HepG2 (cell line): ENCODE data around the gene CAPN9. TPM values are rescaled to one million over a fixed set of nuclear protein-coding genes. Genes with fewer than 3 reads are reported as not detected.
A peak's percentile ranks its signal among the peaks of the same experiment; 100 is the strongest.

Experiments used
- AHR ChIP-seq: IDR thresholded peaks from 2 replicates; pipeline ENCODE4 v1.6.1; 2018; ENCODE audit warnings: missing genetic modification reagents, missing compliant biosample characterization
- ESRRA ChIP-seq: sonication (generic); formaldehyde crosslinking; IDR thresholded peaks from 2 replicates; pipeline ENCODE4 v1.5.1; 2020; ENCODE audit warnings: mild to moderate bottlenecking, low read depth, missing genetic modification reagents
- GMEB1 ChIP-seq: sonication (generic); formaldehyde crosslinking; IDR thresholded peaks from 2 replicates; pipeline ENCODE4 v1.5.1; 2020; ENCODE audit warnings: missing genetic modification reagents, mild to moderate bottlenecking, borderline replicate concordance
- NFYB ChIP-seq: sonication (generic); formaldehyde crosslinking; IDR thresholded peaks from 2 replicates; pipeline ENCODE4 v1.4.0; 2020; ENCODE audit warnings: missing genetic modification reagents
- SIN3B ChIP-seq: fragments of 150-350 bp; IDR thresholded peaks from 2 replicates; pipeline ENCODE4 v1.6.1; 2014; ENCODE audit warnings: low read length
- WIZ ChIP-seq: sonication (generic); formaldehyde crosslinking; IDR thresholded peaks from 2 replicates; pipeline ENCODE4 v1.5.1; 2020; ENCODE audit warnings: mild to moderate bottlenecking, missing genetic modification reagents
- ZBTB26 ChIP-seq: IDR thresholded peaks from 2 replicates; pipeline ENCODE4 v1.6.1; 2016; ENCODE audit warnings: missing compliant biosample characterization, missing genetic modification reagents, borderline replicate concordance
- ZBTB38 ChIP-seq: sonication (generic); formaldehyde crosslinking; IDR thresholded peaks from 2 replicates; pipeline ENCODE4 v1.5.1; 2020; ENCODE audit warnings: mild to moderate bottlenecking, missing genetic modification reagents
- ZBTB42 ChIP-seq: sonication (generic); formaldehyde crosslinking; IDR thresholded peaks from 2 replicates; pipeline ENCODE4 v1.5.0; 2020; ENCODE audit warnings: mild to moderate bottlenecking, missing genetic modification reagents
- ZNF605 ChIP-seq: sonication (generic); formaldehyde crosslinking; IDR thresholded peaks from 2 replicates; pipeline ENCODE4 v1.8.0; 2022; ENCODE audit warnings: mild to moderate bottlenecking, missing genetic modification reagents
- ZNF704 ChIP-seq: sonication (generic); formaldehyde crosslinking; IDR thresholded peaks from 2 replicates; pipeline ENCODE4 v1.8.1; 2023; ENCODE audit warnings: mild to moderate bottlenecking, inconsistent platforms, moderate library complexity, missing genetic modification reagents, borderline replicate concordance
- ZNF713 ChIP-seq: sonication (generic); formaldehyde crosslinking; IDR thresholded peaks from 2 replicates; pipeline ENCODE4 v1.4.0; 2020; ENCODE audit warnings: mild to moderate bottlenecking, missing genetic modification reagents
- ZNF788 ChIP-seq: sonication (generic); formaldehyde crosslinking; IDR thresholded peaks from 2 replicates; pipeline ENCODE4 v1.5.0; 2020; ENCODE audit warnings: mild to moderate bottlenecking, missing genetic modification reagents, borderline replicate concordance
- ZNF891 ChIP-seq: sonication (generic); formaldehyde crosslinking; IDR thresholded peaks from 2 replicates; pipeline ENCODE4 v1.5.0; 2020; ENCODE audit warnings: mild to moderate bottlenecking, missing genetic modification reagents
- ZSCAN5A ChIP-seq: sonication (generic); formaldehyde crosslinking; IDR thresholded peaks from 2 replicates; pipeline ENCODE4 v1.8.0; 2022; ENCODE audit warnings: mild to moderate bottlenecking, missing genetic modification reagents, borderline replicate concordance
- polyA plus RNA-seq, 8 experiments: library from polyadenylated mRNA; depleted of rRNA in 3 of 8; stranded (reverse) in 7 of 8; unstranded in 1 of 8; fragments of >200 nt; fragmentation: Illumina TruSeq in 4 of 8; extraction: Trizol in 4 of 8; gene quantifications; 2 replicates each; pipeline versions ENCODE4 v1.2.1 to v1.2.3, GENCODE V29; 2011 to 2016; ENCODE audit warnings: low read depth in 4 of 8, missing spikeins in 1 of 8, mixed read lengths in 1 of 8; ENCODE audit not compliant: insufficient read depth in 1 of 8
- total RNA-seq, 5 experiments: library from RNA; depleted of rRNA; stranded (reverse); fragments of >200 nt; fragmentation: Illumina TruSeq; extraction: Trizol; gene quantifications; 2 replicates each; pipeline ENCODE4 v1.2.3, GENCODE V29; 2016; ENCODE audit warnings: low read depth in 1 of 5
- TF ChIP-seq, protein P1 (sequence below): sonication (generic); formaldehyde crosslinking; IDR thresholded peaks from 2 replicates; pipeline ENCODE4 v1.4.0; 2020; ENCODE audit warnings: missing genetic modification reagents
- TF ChIP-seq, protein P2 (sequence below), 2 experiments: fragments of 450-650 bp in 1 of 2; sonication (generic) in 1 of 2; formaldehyde crosslinking; IDR thresholded peaks; 2 replicates each; pipeline versions ENCODE4 v1.5.0 to v1.8.0; 2020 to 2022; ENCODE audit warnings: mild to moderate bottlenecking in 1 of 2, missing genetic modification reagents in 1 of 2
- TF ChIP-seq, protein P3 (sequence below): sonication (generic); formaldehyde crosslinking; conservative IDR thresholded peaks from 2 replicates; pipeline ENCODE4 v1.4.0; 2020; ENCODE audit warnings: missing genetic modification reagents

CAPN9 gene
- total and polyA plus RNA-seq, 2 of the 13 experiments (the other 11 are each of a cell fraction or from before 2014, with no cell fraction given), result 0.04 to 0.31 TPM

- TF ChIP-seq ZNF713, result 0 out of 2 replicates have a peak, but pooled peaks have one; percentile 58
- TF ChIP-seq, protein P1, sequence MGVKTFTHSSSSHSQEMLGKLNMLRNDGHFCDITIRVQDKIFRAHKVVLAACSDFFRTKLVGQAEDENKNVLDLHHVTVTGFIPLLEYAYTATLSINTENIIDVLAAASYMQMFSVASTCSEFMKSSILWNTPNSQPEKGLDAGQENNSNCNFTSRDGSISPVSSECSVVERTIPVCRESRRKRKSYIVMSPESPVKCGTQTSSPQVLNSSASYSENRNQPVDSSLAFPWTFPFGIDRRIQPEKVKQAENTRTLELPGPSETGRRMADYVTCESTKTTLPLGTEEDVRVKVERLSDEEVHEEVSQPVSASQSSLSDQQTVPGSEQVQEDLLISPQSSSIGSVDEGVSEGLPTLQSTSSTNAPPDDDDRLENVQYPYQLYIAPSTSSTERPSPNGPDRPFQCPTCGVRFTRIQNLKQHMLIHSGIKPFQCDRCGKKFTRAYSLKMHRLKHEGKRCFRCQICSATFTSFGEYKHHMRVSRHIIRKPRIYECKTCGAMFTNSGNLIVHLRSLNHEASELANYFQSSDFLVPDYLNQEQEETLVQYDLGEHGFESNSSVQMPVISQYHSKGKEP (CRISPR knock-in tag), result 0 out of 2 replicates have a peak, but pooled peaks have one; percentile 33
- TF ChIP-seq, protein P2, sequence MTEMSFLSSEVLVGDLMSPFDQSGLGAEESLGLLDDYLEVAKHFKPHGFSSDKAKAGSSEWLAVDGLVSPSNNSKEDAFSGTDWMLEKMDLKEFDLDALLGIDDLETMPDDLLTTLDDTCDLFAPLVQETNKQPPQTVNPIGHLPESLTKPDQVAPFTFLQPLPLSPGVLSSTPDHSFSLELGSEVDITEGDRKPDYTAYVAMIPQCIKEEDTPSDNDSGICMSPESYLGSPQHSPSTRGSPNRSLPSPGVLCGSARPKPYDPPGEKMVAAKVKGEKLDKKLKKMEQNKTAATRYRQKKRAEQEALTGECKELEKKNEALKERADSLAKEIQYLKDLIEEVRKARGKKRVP (CRISPR knock-in tag; IDR thresholded peaks at IDR 0.05), result peak in 1 of 2 experiments; percentile 63; a peak in 1 of 4 replicates
- TF ChIP-seq, protein P3, sequence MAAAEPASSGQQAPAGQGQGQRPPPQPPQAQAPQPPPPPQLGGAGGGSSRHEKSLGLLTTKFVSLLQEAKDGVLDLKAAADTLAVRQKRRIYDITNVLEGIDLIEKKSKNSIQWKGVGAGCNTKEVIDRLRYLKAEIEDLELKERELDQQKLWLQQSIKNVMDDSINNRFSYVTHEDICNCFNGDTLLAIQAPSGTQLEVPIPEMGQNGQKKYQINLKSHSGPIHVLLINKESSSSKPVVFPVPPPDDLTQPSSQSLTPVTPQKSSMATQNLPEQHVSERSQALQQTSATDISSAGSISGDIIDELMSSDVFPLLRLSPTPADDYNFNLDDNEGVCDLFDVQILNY (CRISPR knock-in tag), result no peak
- peak; percentile 98 for TF ChIP-seq ZNF788
- peak; percentile 64 for TF ChIP-seq GMEB1 (CRISPR knock-in tag)
- peak; percentile 33; the same call in 1 of the 2 replicates for TF ChIP-seq SIN3B
- no peak for TF ChIP-seq ZNF891
- TF ChIP-seq ZBTB26, result peak; percentile 27; the same call in 1 of the 2 replicates
- TF ChIP-seq ZBTB42 (CRISPR knock-in tag), result 0 out of 2 replicates have a peak, but pooled peaks have one; percentile 35
- peak; percentile 91 for TF ChIP-seq ZBTB38 (CRISPR knock-in tag)
- peak; percentile 83 for TF ChIP-seq ZNF605 (CRISPR knock-in tag)
- TF ChIP-seq ZSCAN5A (CRISPR knock-in tag), result peak; percentile 96; the same call in 1 of the 2 replicates
- 0 out of 2 replicates have a peak, but pooled peaks have one; percentile 60 for TF ChIP-seq AHR (CRISPR knock-in tag)
- TF ChIP-seq ZNF704 (CRISPR knock-in tag), result no peak
- TF ChIP-seq WIZ (CRISPR knock-in tag), result peak; percentile 75; the same call in 1 of the 2 replicates
- TF ChIP-seq ESRRA (CRISPR knock-in tag), result peak; percentile 95
- peak; percentile 12; the same call in 1 of the 2 replicates for TF ChIP-seq NFYB
These were observed 38.3 kb upstream of the CAPN9 start (continued) for GRCh38 chr1:230708631-230709580.
